ELF-1 (cell line): ENCODE results near the gene SHQ1.

ENCODE experiments used
- DNase-seq: peaks from one replicate; pipeline ENCODE4 v3.0.0-alpha.2; 2016; ENCODE audit warnings: low read depth, low spot score

SHQ1 gene

DNA sequence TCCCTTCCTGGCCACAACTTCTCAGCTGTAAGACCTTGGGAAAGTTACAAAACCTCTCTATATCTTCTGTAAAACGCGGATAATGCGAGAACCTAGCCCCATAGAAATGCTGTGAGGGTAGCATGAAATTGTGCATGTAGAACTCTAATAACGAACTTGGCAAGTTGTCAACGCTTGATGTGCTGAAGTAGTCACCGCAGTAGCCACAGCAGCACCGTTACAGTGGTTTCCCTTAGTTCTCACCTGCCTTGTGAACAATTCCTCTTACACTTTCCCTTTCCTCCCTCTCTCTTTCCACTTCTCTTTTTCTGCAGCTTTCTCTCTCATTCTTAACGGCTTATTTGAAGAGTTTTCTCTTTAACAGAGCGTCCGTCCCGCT is 447 bp upstream of the SHQ1 start:
- DNase-seq, result no peak

DNA sequence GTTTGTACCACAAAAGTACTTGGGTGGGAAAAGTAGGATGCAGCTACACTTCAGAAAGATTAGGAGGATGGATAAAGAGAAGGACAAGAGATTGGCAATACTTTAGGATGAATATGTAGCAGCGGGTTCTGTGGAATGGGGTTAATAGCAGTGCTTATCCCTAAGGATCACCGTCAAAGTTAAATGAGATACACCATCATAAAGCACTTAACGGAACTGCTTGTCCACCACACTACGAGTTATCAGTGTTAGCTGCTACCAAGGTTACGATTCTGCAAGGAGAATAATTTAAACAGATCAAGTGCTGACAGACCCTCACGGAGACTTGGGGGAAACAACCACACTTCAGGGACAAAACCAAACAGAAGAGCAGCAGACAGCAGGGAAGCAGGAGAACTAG is 963 bp downstream of the SHQ1 start:
- DNase-seq, result no peak

GRCh38 chr3:72846166-72846565 is 2.1 kb downstream of the SHQ1 start:
- DNase-seq, result no peak

- no peak for DNase-seq
These were observed 3.7 kb downstream of the SHQ1 start for GRCh38 chr3:72844436-72844993.

DNA sequence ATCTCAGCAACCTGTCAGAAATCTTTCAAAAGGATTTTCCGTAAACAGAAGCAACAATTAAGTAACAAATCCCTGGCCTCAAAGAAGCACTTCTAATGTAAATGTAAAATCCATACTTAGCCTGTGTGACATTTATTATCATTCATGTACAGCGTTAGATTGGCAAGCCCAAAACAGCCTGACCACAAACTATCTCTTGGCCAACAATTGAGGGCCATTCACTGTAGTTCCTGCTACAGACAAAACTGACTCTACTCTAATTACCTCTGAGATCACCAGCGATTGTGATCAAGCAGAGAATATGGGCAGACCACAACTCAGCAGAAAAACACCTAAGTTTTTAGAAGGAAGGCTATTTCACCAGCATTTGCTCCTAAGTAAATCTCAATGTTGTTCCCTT is 9.2 kb downstream of the SHQ1 start:
- DNase-seq, result no peak

DNA sequence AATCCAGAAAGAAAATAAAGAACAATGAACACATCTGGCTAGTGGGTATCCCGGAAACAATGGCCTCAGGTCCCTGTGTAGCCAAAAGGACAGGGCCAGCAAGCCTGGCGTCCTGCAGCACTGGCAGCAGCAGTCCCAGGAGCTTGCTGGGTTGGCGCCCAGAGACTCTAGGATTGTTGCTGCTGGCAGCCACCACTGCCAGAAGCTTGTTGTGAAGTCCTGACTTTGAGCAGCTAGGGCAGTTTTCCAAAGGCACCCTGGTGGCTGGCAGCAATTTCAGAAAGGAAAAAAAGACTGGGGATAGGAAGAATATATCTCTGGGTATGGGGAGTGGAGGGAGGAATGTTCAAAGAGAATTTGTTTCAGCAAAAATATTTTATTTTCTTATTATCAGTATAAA is 11.3 kb downstream of the SHQ1 start:
- no peak for DNase-seq

- DNase-seq, result no peak
These were observed 11.8 kb downstream of the SHQ1 start for GRCh38 chr3:72836416-72836815.

DNA sequence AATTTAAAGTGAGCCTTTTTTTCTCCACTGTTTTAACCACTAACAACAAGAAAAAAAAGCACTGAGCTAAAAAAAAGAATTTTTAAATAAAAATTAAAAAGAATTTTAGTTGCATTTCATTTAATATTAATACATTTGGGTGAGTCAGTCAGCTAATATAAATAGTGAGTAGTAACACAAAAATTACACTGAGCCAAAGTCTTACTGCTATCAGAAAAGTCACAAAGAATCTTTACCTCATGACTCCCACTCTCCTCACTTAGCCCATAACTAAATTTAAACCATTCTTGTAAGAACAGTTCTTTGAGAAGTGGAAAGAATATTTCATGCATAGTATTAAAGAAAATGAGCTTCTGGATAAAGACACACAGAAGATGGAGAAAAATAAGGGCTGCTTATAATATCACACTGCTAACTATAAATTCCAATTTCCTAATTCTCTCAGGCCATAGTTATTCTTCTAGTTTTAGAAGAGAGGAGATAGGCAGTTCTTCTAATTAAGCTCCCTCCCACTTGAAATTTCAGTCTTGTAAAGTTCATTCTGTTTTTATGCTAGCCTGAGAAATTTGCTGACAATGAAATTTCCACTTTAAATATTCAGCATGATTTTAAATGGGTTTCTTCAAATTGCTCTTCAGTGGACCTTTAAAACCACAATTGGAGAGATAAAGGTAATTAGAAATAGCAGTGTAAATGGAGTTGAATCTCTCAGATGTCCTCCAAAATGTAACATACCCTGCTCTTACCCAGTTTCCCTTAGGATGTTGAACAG is 17.6 kb downstream of the SHQ1 start:
- DNase-seq, result no peak

DNA sequence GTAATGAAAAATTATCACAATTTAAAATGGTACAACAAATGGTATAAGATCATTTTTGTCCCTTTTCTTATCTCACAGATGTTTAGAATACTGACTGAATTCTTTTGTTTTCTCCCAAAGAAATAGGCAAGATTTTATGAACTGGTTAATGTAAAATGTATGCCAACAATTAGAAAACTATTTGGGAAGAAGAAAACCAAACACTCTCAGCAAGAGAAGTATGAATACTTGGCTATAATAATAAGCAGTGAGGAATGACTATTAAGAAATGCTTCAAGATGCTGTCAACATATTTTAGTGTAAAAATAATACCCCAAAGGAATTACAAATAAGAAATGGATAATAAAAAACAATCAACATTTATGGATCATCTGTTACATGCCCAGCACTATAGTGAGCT is 18.5 kb downstream of the SHQ1 start:
- no peak for DNase-seq

DNA sequence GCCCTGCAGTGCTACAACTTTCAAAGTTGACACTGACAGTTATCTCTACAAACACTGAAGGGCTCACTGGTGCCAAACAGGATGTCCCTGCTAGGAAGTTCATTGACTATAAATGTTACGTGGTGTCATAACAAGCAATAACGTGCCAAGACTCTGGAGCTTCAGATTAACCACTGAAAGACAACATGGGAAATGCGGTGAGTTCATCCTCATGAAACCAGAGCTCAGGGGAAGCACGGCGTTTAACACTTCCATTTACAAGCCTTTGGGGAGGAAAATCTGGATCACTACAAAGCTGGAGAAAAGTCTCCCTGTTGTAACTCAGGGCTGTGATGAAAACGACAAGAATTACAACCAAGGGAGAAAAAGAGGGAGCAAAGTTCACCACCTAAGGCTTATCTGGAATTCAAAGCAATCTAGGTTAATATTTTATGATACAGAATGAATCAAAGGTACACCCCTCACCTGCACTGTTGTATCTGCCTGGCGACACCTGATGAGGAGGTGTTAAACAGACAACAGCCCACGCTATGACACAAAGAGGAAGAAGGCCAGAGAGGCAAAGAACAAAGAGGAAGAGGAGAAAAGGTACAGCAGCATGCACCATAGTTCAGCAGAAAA is 27.0 kb downstream of the SHQ1 start:
- no peak for DNase-seq

DNA sequence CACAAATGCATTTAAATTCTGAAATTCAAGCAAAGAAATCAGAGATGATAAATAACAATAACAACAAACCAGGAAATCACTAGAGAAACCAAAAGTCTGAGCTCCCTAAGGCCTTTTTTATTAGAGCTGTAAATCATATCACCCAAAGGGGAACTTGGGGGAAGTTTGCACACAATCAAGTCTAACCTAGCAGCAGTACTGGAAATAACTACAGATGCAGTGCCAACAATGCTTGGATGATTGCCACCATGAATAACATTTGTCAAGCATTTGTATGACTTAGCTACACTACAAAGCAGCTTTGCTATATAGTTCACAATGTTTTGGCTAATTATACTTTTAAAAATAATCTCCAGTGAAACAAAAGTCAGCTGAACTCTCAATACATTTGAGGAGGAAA is 27.8 kb downstream of the SHQ1 start:
- no peak for DNase-seq

DNA sequence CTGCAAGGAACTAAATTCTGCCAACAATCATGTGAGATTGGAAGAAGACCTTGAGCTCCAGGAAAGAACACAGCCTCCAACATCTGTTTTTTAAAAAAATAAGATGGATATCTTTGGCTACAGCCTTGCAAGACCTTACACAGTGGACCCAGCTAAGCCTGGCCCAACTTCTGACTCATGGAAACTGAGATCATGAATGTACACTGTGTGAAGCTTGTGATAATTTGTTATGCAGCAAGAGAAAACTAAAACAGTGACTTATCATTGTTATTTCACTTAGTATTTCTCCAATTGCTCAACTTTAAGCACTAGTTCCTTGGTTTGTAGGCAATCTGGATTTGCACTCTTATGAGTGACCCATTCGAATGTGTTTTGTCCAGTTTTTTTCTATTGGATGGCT is 29.3 kb downstream of the SHQ1 start:
- DNase-seq, result no peak

GRCh38 chr3:72818092-72818773 is 30.0 kb downstream of the SHQ1 start:
- no peak for DNase-seq

GRCh38 chr3:72816862-72817355 is 31.3 kb downstream of the SHQ1 start:
- no peak for DNase-seq

GRCh38 chr3:72814308-72814707 is 33.9 kb downstream of the SHQ1 start:
- DNase-seq, result no peak

GRCh38 chr3:72812201-72812600 is 36.0 kb downstream of the SHQ1 start:
- DNase-seq, result no peak

DNA sequence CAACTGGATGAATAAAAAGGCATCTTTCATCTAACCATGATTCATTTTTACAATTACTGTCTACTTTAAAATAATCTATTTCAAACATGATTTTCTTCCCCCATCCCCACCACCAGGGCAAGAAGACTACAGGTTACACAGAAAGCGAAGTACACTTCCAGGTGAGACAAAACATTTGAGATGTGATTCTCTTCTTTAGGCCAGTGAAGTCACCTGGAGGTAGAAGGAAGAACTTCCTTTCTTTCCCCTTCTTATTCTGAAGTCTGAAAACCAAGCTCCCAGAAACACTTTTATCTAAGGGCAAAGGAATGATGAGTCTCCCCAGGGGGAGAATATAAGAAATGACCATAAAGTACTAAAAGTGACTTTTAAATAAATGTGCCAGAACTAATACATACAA is 36.7 kb downstream of the SHQ1 start:
- DNase-seq, result no peak

DNA sequence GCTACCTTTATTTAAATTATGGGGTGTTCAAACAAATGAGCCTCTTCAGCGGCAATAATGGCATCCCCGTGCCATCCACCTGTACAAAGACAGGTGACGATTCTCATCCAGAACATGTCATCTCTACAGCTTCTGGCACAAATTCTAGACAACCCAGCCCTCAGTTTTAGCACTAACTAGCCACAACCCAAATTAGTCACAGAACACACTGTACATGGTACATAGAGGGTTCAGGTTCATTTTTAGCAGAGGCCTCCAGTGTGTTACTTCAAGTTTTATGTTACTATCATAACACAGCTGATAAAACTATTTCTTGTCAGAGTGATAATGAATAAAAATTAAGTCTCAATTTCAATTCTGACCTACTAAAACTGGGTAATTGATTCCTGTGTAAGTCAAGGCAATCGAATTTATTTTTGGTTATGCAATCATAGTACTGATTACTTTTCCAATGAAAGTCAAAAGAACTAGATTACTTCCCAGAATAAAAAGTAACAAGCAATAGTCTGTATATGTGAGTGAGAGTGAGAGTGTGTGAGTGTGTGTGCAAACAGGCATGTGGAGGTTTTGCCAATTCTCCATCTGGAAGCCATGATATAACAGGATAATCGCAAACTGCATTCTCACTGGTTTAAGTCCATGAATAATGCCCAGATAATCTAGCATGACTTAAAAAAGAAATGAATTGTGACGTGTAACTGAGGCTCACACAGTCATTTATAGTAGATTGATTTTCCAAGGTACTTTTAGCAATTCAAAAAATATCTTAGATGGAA is 37.4 kb downstream of the SHQ1 start:
- no peak for DNase-seq

GRCh38 chr3:72810063-72810462 is 38.2 kb downstream of the SHQ1 start:
- peak; percentile 14 for DNase-seq

DNA sequence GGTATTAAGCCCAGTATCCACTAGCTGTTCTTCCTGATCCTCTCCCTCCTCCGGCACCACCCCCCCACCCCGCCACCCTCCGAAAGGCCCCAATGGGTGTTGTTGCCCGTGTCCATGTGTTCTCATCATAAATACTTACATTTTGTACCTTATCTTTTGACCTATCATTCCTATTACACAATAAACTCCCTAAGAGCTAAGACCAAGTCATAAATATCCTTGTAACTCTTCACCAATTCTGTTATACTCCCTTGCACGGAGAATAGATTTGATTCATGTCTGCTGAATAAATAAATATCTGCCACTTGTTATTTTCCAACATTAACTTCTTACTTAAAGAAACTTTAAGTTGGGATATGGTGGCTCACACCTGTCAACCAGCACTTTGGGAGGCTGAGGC is 43.9 kb downstream of the SHQ1 start:
- DNase-seq, result no peak

DNA sequence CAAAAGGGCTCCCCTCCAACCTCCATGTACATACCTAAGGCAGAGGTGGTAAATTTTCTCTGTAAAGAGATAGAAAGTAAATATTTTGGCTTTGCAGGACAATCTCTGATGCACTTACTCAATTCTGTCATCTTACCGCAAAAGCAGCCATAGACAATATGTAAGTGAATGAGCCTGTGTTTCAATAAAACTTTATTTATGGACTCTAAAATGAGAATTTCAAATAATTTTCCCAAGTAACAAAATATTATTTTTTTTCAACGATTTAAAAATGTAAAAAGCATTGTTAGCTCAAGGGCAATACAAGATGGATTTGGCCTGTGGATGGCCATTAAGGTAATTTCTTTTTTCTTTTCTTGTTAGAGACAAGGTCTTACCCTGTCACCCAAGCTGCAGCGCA is 44.7 kb downstream of the SHQ1 start:
- DNase-seq, result no peak

- DNase-seq, result no peak
These were observed 46.2 kb downstream of the SHQ1 start for GRCh38 chr3:72802001-72802400.
